ENCODE measurements around the gene PAPPA. TPM values are rescaled to one million over a fixed set of nuclear protein-coding genes. Genes with fewer than 3 reads are reported as not detected.

The PAPPA gene
- total and polyA plus RNA-seq, 12 donors: 0.22 to 23.9 (median 5.7) TPM

DNA sequence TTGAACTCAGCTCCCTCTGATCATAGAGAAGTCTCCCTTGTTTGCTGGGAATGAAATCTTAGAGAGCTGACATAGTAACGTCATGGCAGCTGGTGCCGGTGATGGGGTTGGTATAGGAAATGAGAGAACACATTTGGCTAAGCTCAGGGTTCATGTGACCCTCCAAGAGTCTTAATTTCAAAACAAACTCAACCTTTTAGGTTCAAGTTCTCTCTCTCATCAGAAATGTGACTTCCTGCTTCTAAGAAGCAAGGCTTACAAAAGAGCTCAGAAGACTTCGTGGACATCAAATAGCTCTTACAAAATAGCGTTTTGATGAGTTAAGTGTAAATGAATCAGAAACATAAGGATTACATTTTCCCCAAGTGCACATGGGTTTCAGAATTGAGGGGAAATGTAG is 97.3 kb downstream of the PAPPA start:
- WGBS, 4 donors: 58 to 81% (median 78%) methylated on average over 4 of the region's 4 CpGs
- Histone ChIP-seq H3K27me3 (no peaks in the 10 kb centered on the region), H3K27ac (no peak overlapping the region), H3K4me1 (replicated peaks in 1 of 2) (no peaks in the 10 kb centered on the region), H3K36me3 (replicated peaks in 1 of 2) (no peaks in the 10 kb centered on the region), H3K4me3 (no peak overlapping the region), H3K9me3 (replicated peaks in 1 of 3) (no peaks in the 10 kb centered on the region)
- TF ChIP-seq POLR2A (IDR thresholded peaks at IDR 0.05): no peak
- TF ChIP-seq, protein P1, sequence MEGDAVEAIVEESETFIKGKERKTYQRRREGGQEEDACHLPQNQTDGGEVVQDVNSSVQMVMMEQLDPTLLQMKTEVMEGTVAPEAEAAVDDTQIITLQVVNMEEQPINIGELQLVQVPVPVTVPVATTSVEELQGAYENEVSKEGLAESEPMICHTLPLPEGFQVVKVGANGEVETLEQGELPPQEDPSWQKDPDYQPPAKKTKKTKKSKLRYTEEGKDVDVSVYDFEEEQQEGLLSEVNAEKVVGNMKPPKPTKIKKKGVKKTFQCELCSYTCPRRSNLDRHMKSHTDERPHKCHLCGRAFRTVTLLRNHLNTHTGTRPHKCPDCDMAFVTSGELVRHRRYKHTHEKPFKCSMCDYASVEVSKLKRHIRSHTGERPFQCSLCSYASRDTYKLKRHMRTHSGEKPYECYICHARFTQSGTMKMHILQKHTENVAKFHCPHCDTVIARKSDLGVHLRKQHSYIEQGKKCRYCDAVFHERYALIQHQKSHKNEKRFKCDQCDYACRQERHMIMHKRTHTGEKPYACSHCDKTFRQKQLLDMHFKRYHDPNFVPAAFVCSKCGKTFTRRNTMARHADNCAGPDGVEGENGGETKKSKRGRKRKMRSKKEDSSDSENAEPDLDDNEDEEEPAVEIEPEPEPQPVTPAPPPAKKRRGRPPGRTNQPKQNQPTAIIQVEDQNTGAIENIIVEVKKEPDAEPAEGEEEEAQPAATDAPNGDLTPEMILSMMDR (IDR thresholded peaks at IDR 0.05): no peak
- DNase-seq: no peak
- intact Hi-C loops (cut with DNase I): no loop called here

- intact Hi-C loops (cut with DNase I): no loop called here
- H3K9me3 ChIP-seq (replicated peaks in 1 of 3): no peaks in the 10 kb centered on the region
- TF ChIP-seq POLR2A (IDR thresholded peaks at IDR 0.05): no peak
- TF ChIP-seq, protein P1 (IDR thresholded peaks at IDR 0.05): no peak
- no peaks in the 10 kb centered on the region for H3K4me1 ChIP-seq (replicated peaks in 1 of 2)
- no peaks in the 10 kb centered on the region for H3K27me3 ChIP-seq
- DNase-seq: no peak
- 44 to 58% (median 51%) methylated on average over 5 of the region's 5 CpGs for WGBS, 4 donors
- no peak overlapping the region for H3K4me3 ChIP-seq
- H3K27ac ChIP-seq: no peak overlapping the region
- no peaks in the 10 kb centered on the region for H3K36me3 ChIP-seq (replicated peaks in 1 of 2)
Observed at GRCh38 chr9:116251366-116251765, 97.8 kb downstream of the PAPPA start.

DNA sequence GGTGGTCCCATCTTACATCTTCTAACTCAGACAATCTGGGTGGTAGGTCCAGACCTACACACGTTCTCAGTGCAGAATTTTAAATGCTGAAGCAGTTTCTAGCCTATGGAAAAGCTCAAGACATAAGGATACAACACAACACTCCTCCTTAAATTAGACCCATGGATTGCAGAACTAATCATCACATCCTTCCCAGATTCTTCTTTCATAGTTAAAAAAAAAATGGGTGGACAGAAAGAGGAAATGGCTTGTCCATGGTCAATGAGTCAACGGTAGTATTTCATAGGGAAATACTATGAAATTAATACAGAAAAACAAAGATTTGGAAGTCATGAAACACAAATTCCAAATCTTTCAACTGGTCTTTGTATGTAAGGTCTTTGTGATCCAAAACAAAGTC is 106.9 kb downstream of the PAPPA start:
- 62 to 71% (median 65%) methylated on average over 2 of the region's 2 CpGs for WGBS, 4 donors
- DNase-seq: no peak
- intact Hi-C loops (cut with DNase I): no loop called here
- no peak overlapping the region for H3K4me3 ChIP-seq
- no peaks in the 10 kb centered on the region for H3K9me3 ChIP-seq (replicated peaks in 1 of 3)
- H3K36me3 ChIP-seq (replicated peaks in 1 of 2): no peaks in the 10 kb centered on the region
- no peak overlapping the region for H3K27ac ChIP-seq
- no peaks in the 10 kb centered on the region for H3K4me1 ChIP-seq (replicated peaks in 1 of 2)
- no peaks in the 10 kb centered on the region for H3K27me3 ChIP-seq
- TF ChIP-seq, protein P1 (IDR thresholded peaks at IDR 0.05): no peak
- no peak for TF ChIP-seq POLR2A (IDR thresholded peaks at IDR 0.05)

DNA sequence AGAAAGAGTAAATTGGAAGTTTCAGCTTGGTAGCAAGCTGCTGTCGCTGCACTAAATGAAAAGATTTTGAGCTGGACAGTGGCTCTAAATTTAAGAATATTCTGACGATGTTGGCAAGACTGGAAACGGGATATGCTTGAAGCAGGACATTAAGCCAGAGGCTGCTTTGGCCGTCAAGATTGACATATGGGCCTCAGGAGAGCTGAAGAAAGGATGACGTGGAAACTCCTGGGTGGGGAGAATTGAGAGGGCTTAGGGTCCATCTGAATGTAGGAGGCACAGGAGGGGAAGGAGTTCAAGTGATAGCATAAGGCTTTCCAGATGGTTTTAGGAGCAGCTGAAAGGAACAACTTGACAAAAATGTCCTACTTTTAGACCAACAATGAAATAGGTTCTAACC is 108.9 kb downstream of the PAPPA start:
- Histone ChIP-seq H3K9me3 (replicated peaks in 1 of 3) (no peaks in the 10 kb centered on the region), H3K36me3 (replicated peaks in 1 of 2) (no peaks in the 10 kb centered on the region), H3K4me1 (replicated peaks in 1 of 2) (no peaks in the 10 kb centered on the region), H3K27ac (no peak overlapping the region), H3K27me3 (no peaks in the 10 kb centered on the region), H3K4me3 (no peak overlapping the region)
- intact Hi-C loops (cut with DNase I): no loop called here
- WGBS, 4 donors: 37 to 60% (median 48%) methylated on average over 5 of the region's 5 CpGs
- no peak for DNase-seq
- TF ChIP-seq, protein P1 (IDR thresholded peaks at IDR 0.05): no peak
- no peak for TF ChIP-seq POLR2A (IDR thresholded peaks at IDR 0.05)

Measured in adrenal gland (tissue), 12 donors.